ENCODE results near the gene ANHX.

DNA sequence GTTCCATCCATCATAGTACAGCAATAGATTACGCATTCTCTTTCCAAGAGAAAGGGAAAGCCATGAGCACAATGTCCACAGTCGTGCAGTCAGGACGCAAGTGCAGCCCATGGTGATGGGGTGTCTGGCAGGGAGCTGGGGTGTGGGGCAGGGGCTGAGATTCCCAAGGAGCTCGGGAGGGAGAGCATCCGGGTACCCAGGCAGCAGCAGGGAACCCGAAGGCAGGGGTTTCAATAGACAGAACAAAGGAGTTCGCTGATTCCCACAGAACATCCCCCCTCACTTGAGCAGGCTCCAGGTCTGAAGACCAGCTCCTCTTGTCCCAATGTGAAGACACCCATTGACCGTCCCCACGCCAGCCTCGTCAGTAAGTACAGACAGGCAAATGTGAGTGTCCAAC, 13.5 kb downstream of the ANHX start:
- TF ChIP-seq EZH2 (IDR thresholded peaks at IDR 0.05; ENCODE audit: borderline replicate concordance, low read length) (no peak), CTCF (IDR thresholded peaks at IDR 0.05; ENCODE audit: low read length) (no peak)

Measured in OCI-LY1 (cell line).